ENCODE results near the gene TMEM179.

GRCh38 chr14:104576232-104576969 lies 28.2 kb downstream of the TMEM179 start:
- TF ChIP-seq EZH2 (IDR thresholded peaks at IDR 0.05; ENCODE audit: borderline replicate concordance, low read length) (no peak), CTCF (conservative IDR thresholded peaks at IDR 0.05 in 1 of 2, IDR thresholded peaks at IDR 0.05 in 1 of 2; ENCODE audit: extremely low read depth in 1 of 2, insufficient read depth in 1 of 2, low read depth in 1 of 2, low read length in 2 of 2) (no peak)
